ENCODE data around the gene OR13C4.
A peak's percentile ranks its signal among the peaks of the same experiment; 100 is the strongest.
"Not testable (repeated sequence)": the region's sequence is repeated elsewhere in the genome, so short reads cannot be mapped to it uniquely, and the experiment has no call there.

OR13C4 gene

DNA sequence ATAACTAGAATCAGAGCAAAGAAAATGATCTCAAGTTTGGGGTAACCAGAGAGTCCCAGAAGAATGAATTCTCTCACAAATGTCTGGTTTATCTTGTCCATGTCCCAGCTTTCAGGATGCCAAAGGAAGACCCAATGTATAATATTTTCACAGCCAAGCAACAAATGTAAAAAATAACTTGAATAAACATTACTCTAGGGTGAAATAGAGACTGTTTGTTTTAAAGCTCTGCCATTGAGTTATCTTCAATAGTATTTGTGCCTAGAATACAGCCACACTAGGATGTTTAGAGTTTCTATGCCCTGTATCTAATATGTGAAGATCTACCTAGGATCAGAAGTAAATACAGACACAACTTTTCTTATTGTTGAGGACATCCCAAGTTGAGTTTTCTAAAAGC is at the start of gene OR13C4:
TSS of gene OR13C4 (minus strand) at position 101 of the 400 bp plus-strand sequence. CDS start at position 101, 0 bp downstream.
- DNase-seq: no peak

DNA sequence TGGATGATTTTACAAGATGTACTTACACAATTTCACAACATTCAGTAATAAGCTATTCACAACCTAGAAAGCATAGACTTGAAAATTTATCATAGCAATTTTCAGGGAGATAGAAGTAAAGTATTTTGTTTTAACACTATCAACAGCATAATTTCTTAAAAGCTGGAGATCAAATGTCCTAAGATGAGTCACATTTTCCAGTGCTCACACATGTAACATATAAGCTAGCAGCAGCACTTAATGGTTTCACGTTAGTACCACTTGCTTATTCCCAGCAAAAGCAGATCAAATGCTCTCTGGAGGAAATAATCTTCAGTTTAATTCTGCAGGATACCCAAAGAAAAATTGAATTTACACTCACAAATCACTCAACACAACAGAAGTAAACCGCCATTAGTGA is 48.4 kb upstream of the OR13C4 start:
- DNase-seq: no peak

DNA sequence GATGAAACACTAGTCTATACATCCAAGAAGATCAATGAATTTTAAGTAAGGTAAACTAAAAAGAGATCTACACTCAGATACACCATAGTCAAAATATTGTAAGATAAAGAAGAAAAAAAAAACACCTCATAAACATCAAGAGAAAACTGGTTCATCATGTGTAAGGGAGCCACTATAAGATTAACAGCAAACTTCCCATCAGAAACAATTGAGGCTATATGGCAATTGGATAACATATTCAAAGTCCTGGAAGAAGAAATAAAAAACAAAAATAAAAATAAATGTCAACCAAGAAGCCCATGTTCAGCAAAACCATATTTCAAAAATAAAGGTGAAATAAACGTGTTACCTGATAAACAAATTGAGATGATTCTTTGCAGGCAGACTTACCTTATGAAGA is 45.6 kb upstream of the OR13C4 start:
- DNase-seq: no peak

DNA sequence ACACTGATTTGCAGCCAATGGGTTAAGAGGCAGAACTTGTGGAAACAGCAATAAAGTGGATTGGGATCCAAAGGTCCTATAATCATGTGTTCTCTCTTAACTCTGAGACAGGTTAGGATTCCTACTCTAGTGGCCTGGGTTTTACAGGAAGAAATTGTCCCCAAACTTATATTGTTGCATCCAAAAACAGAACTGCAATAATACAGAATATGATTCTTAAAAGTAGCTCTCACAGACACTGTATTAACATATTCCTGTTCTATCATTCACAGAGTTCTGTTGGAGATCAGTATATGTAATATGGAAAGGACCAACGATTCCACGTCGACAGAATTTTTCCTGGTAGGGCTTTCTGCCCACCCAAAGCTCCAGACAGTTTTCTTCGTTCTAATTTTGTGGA is 41.9 kb upstream of the OR13C4 start, which contains the start of gene OR13C8:
TSS of gene OR13C8 (plus strand) at position 301 of the 400 bp plus-strand sequence. CDS start at position 301, 0 bp downstream.
- DNase-seq: no peak

DNA sequence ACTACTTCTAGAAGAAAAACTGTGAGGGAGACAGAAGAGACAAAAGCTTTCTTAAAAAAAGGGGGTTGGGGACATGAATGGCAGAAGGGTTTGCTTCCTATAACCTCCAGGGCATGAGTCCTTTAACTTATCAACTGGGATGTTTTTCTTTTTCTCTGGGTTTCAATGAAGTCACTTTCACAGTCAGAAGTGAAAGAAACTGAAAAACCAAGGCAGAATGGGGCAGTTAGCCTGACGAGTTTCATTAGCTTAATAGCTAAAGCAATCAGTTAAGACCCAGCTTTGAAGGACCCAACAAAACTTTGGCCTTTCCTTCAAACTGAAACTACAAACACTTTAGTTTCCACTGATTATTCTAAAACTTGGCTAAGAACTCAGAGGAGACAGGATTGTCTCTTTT is 37.3 kb upstream of the OR13C4 start:
- no peak for DNase-seq

DNA sequence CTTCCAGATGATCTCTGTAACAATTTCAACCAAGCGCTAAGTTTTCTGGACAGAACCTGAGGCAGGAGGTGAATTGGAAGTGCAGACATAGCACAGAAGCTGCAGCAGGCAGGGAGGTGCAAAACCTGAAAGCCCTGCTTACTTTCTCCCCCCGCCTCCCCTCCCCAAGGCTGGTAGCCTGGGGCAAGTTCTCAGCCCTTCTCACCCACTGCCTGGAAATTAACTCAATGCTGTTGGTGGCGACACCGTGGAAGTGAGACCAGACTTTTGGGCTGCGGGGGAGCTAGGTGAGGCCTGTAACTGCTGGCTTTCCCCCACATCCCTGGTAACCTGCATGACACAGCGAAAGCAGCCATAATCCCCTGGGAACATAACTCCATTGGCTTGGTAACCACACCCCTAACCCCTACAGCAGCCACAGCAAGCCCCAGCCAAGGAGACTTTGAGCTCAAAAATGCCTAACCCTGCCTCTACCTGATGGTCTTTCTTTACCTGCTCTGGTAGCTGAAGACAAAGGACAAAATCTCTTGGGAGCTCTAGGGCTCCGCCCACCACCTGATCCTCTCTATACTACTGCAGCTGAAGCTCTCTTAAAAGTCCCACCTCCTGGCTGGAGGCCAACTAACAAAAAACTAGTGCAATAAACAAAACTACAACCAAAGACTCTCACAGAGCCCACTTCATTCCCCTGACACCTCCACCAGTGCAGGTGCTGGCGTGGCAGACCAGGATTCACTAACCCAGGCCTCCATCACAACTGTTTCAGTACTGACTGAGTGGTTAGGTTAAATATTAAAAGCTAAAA is 30.0 kb upstream of the OR13C4 start:
- peak; percentile 50 for DNase-seq

DNA sequence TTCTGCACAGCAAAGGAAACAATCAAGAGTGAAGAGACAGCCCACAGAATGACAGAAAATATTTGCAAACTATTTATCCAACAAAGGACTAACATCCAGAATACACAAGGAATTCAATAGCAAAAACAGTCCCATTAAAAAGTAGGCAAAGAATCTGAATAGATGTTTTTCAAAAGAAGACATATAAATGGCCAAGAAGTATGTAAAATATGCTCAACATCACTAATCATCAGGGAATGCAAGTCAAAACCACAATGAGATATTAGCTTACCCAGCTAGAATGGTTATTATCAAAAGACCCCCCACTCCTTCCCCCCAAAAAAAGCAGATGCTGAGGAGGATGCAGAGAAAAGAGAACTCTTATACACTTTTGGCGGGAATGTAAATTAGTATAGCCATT is 28.5 kb upstream of the OR13C4 start:
- DNase-seq: no peak

DNA sequence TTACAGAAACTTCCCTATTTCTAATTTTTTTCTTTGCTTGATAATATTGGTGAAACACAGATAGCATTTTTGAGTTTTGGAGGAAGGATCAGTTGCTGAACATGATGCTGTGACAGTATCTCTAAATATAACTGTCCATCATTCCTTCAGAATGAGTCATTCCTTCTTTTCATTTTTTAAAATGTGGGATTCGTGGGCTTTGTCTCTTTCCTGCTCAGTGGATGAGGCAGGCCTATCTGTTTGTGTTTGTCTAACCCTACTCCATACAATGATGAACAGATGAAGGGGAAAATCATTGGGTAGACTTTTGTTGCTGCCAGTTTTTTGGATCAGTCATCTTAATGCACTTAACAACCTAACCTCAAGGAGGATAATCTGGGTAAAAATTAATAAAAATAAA is 26.3 kb upstream of the OR13C4 start:
- DNase-seq: no peak

DNA sequence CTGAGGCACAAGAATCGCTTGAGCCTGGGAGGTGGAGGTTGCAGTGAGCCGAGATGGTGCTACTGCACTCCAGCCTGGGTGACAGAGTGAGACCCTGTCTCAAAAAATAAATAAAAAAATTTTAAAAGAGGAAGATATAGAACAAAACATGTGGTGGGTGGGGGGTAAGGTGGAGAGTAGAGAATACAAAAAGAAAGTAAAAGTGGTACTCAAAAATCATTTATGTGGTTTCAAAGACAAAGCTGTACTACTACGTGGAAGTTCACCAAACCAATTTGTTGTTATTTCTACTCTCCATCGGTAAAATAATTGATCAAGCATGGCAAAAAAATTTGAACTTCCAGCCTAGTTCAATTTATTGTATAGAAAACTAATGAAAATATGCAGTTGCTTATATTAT is 17.6 kb upstream of the OR13C4 start:
- DNase-seq: no peak

DNA sequence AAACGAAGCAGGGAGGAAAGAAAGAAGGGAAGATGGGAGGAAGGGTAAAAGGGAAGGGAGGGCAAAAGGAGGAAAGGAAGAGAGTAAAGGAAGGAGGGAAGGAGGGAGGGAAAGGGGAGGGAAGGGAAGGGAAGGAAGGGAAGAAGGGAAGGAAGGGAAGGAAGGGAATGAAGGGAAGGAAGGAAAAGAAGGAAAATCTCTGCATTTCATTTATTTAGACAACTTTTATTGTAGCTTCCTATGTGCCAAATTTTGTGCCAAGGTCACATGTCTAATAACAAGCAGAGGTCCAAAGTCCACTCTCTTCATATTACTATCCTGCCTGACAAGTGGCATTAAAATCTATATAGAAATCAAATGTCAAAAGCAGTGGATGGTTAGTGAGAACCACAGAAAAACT is 12.3 kb upstream of the OR13C4 start:
- no peak for DNase-seq

DNA sequence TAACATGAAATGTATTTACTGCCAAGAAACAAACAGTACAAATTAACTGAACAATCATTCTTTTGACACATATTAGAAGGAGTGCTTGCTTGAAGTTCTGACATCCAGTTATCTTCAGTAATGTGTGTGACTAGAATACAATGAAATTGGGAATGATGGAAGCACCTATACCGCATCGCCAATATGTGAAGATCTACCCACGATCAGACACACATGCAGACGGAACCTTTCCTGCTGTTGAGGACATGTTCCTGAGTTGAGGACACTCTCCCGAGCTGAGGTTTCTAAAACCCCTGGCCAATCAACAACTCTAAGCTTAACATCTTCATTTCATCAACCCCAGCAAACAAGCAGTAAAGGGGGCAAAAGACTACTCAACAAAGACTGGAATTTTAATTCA is 9.7 kb upstream of the OR13C4 start, which contains the start of gene OR13C3:
TSS of gene OR13C3 (minus strand) at position 101 of the 400 bp plus-strand sequence. CDS start 133 bp downstream, outside the sequence.
- DNase-seq: no peak

DNA sequence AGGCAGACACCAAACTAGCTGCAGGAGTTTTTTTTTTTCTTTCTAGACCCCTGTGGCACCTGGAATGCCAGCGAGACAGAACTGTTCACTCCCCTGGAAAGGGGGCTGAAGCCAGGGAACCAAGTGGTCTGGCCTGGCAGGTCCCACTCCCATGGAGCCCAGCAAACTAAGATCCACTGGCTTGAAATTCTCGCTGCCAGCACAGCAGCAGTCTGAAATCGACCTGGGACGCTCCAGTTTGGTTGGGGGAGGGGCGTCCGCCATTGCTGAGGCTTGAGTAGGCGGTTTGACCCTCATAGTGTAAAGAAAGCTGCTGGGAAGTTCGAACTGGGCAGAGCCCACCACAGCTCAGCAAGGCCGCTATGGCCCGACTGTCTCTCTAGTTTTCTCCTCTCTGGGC is 6.8 kb downstream of the OR13C4 start:
- DNase-seq: not testable (repeated sequence)

DNA sequence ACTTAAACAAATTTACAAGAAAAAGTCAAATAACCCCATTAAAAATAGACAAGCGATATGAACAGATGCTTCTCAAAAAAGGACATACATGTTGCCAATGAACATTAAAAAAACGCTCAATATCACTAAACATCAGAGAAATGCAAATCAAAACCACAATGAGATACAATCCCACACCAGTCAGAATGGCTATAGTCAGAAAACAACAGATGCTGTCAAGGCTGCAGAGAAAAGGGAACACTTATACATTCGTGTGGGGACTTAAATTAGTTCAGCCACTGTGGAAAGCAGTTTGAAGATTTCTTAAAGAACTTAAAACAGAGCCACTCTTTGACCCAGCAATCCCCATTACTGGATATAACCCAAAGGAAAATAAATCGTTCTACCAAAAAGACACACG is 12.1 kb downstream of the OR13C4 start:
- DNase-seq: no peak

DNA sequence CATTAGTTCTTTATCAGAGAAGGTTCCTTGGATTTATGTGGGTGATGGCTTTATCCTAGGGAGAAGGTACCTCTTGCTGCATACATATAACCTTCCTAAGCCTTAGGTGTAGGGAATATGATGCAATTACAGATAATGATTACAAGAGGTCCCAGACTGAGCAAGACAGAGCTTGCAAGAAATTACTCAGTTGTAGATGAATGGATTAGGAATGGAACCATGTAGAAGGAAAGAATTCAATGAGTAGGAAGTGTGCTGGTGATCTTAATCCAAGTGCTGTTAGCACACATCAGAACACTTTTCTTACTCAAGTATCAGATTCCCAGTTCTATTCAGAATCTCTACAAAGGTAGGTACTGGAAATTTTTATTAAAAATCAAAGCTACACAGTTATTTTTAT is 20.4 kb downstream of the OR13C4 start:
- no peak for DNase-seq

DNA sequence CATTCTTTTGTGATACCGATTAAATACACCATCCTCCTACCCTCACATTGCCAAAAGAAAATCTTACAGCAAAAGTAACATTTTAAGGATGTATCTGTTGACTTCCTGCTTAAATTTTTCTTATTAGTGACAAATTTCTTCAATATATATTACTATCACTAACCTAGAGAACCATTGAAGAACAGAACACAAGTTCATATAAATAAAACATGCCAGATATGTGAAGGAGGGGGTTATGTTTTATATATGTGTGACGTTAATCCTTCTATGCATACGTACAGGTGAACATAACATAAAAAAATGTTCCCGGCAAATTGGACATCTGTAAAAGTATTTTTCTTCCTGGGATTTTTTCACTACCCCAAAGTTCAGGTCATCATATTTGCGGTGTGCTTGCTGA is 23.0 kb downstream of the OR13C4 start, which contains the start of gene OR13F1:
TSS of gene OR13F1 (plus strand) at position 301 of the 400 bp plus-strand sequence. CDS start at position 301, 0 bp downstream.
- DNase-seq: no peak

DNA sequence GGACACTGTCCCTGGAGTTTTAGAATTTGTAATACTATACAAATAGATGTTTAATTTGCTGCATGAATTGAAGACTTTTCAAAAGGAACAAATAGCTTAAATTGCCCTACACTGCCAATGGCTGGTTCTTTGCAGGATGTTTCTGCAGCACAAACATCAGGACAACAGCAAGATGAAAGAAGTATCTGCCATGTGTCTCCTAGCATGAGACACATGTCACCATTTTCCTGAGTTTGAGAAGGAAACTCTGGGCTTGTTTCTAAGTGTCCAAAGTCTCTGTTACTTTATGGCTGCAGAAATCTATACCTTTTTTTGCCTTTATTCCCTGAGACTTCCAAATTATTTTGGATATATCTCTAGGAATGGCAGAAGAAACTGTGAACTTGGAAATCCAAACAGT is 23.6 kb downstream of the OR13C4 start:
- peak; percentile 53 for DNase-seq

DNA sequence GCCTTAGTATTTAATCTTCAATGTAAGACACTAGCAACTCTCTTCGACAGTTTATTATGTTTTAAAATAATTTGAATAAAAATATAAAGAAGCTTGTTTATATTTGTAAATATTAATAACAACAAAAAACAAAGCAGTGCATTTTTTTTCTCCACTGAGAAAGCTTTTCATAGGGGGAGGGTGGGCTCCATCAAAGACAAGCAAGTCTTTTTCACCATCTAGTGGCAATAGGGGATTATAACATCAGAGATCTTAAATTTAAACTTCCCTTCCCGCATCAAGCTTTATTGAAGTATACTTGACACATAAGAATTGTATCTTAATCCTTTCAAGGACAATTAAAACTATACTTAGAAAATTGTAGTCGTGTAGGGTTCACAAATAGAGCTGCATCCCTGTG is 32.2 kb downstream of the OR13C4 start:
- DNase-seq: peak; percentile 65

DNA sequence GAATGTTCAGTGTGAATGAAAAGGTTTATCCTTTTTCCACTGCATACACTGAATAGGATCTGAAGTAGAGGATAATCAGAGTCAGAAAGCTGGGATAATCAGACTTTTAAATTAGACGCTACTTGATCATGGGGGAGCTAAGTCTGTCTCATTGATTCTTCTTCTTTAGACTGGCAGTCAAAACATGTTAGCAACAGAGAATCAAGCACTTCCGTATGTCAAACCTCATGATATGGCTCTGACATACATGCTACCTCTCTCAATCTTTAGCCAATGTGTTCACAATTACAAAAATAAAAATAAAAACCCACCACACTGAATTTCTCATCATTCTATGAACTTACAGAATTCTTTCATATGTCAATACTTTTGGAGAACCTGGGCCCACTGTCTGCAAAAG is 42.0 kb downstream of the OR13C4 start:
- DNase-seq: no peak

DNA sequence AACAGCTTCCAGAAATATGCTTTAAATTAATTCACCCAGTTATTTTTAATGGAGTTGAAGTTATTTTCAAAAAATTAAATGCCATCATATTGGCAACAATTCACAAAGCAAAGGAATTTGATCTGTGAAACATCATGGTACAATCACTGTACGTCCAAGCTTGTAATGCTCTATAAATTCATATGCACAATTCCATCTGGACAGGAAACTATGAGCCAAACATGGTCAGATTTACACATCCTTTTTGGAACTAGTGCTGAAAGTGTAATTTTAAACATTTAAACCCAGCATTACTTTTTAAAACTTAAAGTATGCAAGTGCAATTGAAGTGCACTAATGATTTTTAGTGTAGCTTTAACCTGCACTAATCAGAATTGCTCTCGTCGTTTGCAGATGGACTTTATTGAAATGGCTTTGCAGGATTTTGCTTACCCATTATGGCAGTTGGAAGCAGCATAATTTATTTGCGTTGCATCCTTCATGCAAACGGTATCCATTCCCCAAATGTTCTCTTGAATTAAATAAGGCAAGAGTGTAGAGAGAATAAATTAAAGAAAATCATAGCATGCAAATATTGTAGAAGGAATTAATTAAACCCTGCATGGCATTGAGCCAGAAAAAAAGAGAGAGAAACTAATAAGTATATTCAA is 44.0 kb downstream of the OR13C4 start:
- DNase-seq: no peak

Measured in NCI-H69 (cell line).